GM23248 (cell line): Measurements from ENCODE around the gene RUNDC3A. TPM values are rescaled to one million over a fixed set of nuclear protein-coding genes. Genes with fewer than 3 reads are reported as not detected.
"Not testable (repeated sequence)": the region's sequence is repeated elsewhere in the genome, so short reads cannot be mapped to it uniquely, and the experiment has no call there.

Experiments used
- DNase-seq: peaks from one replicate; pipeline ENCODE4 v3.0.0-alpha.2; 2015
- H2AFZ ChIP-seq: fragments of 200-600 bp; sonication (generic); 2 replicates; pipeline ENCODE4 v1.6.1; 2016; ENCODE audit warnings: antibody characterized with exemption
- H3F3A ChIP-seq: fragments of 200-600 bp; sonication (generic); 2 replicates; pipeline ENCODE4 v1.6.1; 2016; ENCODE audit warnings: mild to moderate bottlenecking, antibody characterized with exemption, mixed run types; ENCODE audit not compliant: insufficient read depth
- H3K27ac ChIP-seq: fragments of 200-600 bp; sonication (generic); 2 replicates; pipeline ENCODE4 v1.5.1; 2016; ENCODE audit warnings: mild to moderate bottlenecking
- H3K27me3 ChIP-seq: fragments of 200-600 bp; sonication (generic); replicated peaks from 2 replicates; pipeline ENCODE4 v1.6.1; 2016; ENCODE audit warnings: mild to moderate bottlenecking; ENCODE audit not compliant: insufficient read depth
- H3K36me3 ChIP-seq: fragments of 200-600 bp; sonication (generic); 2 replicates; pipeline ENCODE4 v1.6.1; 2016; ENCODE audit warnings: low read depth, mild to moderate bottlenecking
- H3K4me1 ChIP-seq: fragments of 200-600 bp; sonication (generic); 2 replicates; pipeline ENCODE4 v1.6.1; 2016; ENCODE audit warnings: mild to moderate bottlenecking; ENCODE audit not compliant: insufficient read depth
- H3K4me2 ChIP-seq: fragments of 200-600 bp; sonication (generic); one replicate; pipeline ENCODE4 v1.6.1; 2016; ENCODE audit warnings: mild to moderate bottlenecking; ENCODE audit not compliant: unreplicated experiment
- H3K4me3 ChIP-seq: fragments of 200-600 bp; sonication (generic); 2 replicates; pipeline ENCODE4 v1.5.1; 2016; ENCODE audit warnings: mild to moderate bottlenecking
- H3K79me2 ChIP-seq: fragments of 200-600 bp; sonication (generic); 2 replicates; pipeline ENCODE4 v1.6.1; 2016; ENCODE audit warnings: mild to moderate bottlenecking; ENCODE audit not compliant: insufficient read depth
- H3K9ac ChIP-seq: fragments of 200-600 bp; sonication (generic); 2 replicates; pipeline ENCODE4 v1.6.1; 2016; ENCODE audit warnings: mild to moderate bottlenecking
- H3K9me2 ChIP-seq: fragments of 200-600 bp; sonication (generic); 2 replicates; pipeline ENCODE4 v1.6.1; 2016; ENCODE audit warnings: mixed run types, mild to moderate bottlenecking, moderate library complexity; ENCODE audit not compliant: insufficient read depth
- H3K9me3 ChIP-seq: fragments of 200-600 bp; sonication (generic); one replicate; pipeline ENCODE4 v1.6.1; 2017; ENCODE audit warnings: low read depth
- H4K20me1 ChIP-seq: fragments of 200-600 bp; sonication (generic); 2 replicates; pipeline ENCODE4 v1.6.0; 2016; ENCODE audit not compliant: insufficient read depth
- EZH2 ChIP-seq: fragments of 200-600 bp; sonication (generic); IDR thresholded peaks from 2 replicates; pipeline ENCODE4 v1.6.1; 2018; ENCODE audit warnings: antibody characterized with exemption, mild to moderate bottlenecking; ENCODE audit not compliant: insufficient read depth, poor library complexity, severe bottlenecking
- EZH2phosphoT487 ChIP-seq: fragments of 200-600 bp; sonication (generic); IDR thresholded peaks from 2 replicates; pipeline ENCODE4 v1.6.1; 2018; ENCODE audit warnings: antibody characterized with exemption, moderate library complexity, mild to moderate bottlenecking, low read depth; ENCODE audit not compliant: insufficient read depth
- WGBS, 2 experiments: methylation state at CpG; one replicate each; pipeline ENCODE4 v1.1.6; 2015 to 2017; ENCODE audit warnings: low lambda C conversion rate in 2 of 2, low coverage in 1 of 2; ENCODE audit errors: missing lambda C conversion rate in 2 of 2; 5-methylcytosine and 5-hydroxymethylcytosine counted together
- in situ Hi-C: fragments of 300-500 bp; cut with MboI; formaldehyde crosslinking; loops from 2 replicates; pipeline ENCODE4 v1.15.0; 2020
- polyA plus RNA-seq: library from polyadenylated mRNA; unstranded; fragments of >200 nt; fragmentation: Nextera tagmentation; extraction: Ambion mirVana; gene quantifications from 2 replicates; pipeline ENCODE4 v1.2.1, GENCODE V29; 2016
- total RNA-seq: library from RNA; depleted of rRNA; stranded (reverse); fragments of >200 nt; shearing (Covaris generic); gene quantifications from 2 replicates; pipeline ENCODE4 v1.2.3, GENCODE V29; 2014

Gene RUNDC3A
- total and polyA plus RNA-seq, 2 experiments from 2014 or later, result 0.11 to 0.24 TPM

DNA sequence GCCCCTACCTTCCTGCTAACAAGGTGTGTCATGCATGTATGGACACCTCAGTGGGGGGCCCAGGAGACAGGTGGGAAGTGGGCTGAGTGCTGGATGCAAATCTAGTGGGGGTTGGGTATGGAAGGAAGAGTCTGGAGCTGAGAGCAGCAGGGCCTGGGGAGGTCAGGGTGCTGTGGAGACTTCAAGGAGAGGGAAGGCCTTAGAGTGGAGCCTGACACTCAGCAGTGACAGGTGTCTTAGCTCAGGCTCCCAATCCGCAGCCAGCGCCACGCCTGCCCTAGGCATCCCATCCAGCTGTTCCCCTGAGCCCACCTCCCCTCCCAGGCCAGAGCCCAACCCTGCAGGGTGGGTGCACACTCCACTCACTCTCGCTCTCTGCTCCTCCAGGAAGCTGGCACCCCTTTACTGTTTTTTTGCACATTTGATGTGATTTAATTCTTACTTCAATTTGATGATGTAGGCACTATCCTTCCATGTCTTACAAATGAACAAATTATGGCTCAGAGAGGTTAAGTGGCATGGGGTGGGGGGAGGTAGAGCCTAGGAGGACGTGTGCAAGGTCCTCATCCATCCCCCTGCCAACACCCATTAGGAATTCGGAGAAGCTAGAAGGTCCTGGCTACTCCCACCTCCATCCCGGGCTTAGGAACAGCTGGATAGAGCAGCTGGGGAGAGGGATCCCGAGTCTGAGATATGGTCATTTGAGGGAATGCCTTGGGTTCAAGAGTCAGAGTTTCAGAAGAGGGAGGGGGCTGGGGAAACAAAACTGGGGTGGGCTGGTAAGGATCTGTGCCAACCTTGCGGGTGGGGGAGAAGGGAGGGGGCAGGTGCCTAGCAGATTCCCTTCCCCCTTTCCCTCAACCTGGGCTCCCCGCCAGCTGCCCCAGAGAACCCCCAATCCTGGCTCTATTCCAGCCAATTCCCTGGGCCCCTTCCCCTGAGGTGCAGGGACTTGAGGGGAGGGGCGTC lies 53.2 kb downstream of the RUNDC3A start:
- Histone ChIP-seq H2AFZ (no peak overlapping the region), H3F3A (0 out of 2 replicates have a peak, but pooled peaks cover 5% of the 10 kb centered on the region), H3K79me2 (no peaks in the 10 kb centered on the region), H3K4me3 (no peak overlapping the region), H3K4me1 (peaks cover 9% of the 10 kb centered on the region; the same call in 1 of the 2 replicates), H3K27ac (no peak overlapping the region), H3K36me3 (no peaks in the 10 kb centered on the region), H3K9me2 (no peaks in the 10 kb centered on the region), H4K20me1 (no peaks in the 10 kb centered on the region), H3K9me3 (no peaks in the 10 kb centered on the region), H3K4me2 (no peak overlapping the region), H3K9ac (no peak overlapping the region), H3K27me3 (peaks cover 9% of the 10 kb centered on the region; the same call in 1 of the 2 replicates)
- WGBS, 2 experiments, result 38 to 43% methylated on average over 9 to 11 of the region's 11 CpGs
- in situ Hi-C loops, result no loop called here
- TF ChIP-seq EZH2phosphoT487, result no peak
- no peak for TF ChIP-seq EZH2
- no peak for DNase-seq

DNA sequence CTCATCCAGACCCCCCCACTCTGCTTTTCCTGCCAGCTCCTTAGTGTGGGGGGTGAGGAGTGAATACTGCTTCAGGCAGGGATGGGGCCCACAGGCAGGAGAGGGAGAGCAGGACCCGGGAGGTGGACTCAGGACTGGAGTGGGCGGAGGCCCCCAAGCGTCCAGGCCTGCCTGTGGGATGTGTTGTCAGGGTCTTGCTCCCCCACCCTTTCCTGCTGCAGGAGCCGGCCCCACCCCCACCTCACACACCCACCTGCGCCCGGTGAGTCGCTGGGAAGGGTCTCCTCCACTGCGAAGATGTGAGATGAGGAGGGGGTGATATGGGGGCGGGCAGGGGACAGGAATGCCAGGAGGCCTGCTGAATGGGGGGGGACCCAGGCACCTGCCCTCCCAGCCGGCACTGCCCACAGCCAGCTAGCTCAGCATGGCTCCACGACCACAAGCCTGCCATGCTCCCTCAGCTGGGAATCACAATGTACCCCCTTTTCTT lies 54.1 kb downstream of the RUNDC3A start:
- Histone ChIP-seq H3K79me2 (no peaks in the 10 kb centered on the region), H3K27me3 (peaks cover 17% of the 10 kb centered on the region; the same call in 1 of the 2 replicates), H3K4me3 (peak overlapping the region; percentile 80), H4K20me1 (no peaks in the 10 kb centered on the region), H3K27ac (no peak overlapping the region), H3K9me2 (no peaks in the 10 kb centered on the region), H3K4me2 (peak overlapping the region; percentile 92), H3K4me1 (peaks cover 9% of the 10 kb centered on the region; the same call in 1 of the 2 replicates), H2AFZ (peak overlapping the region; percentile 95; the same call in 1 of the 2 replicates), H3F3A (0 out of 2 replicates have a peak, but pooled peaks cover 5% of the 10 kb centered on the region), H3K9ac (no peak overlapping the region; the same call in 1 of the 2 replicates), H3K36me3 (no peaks in the 10 kb centered on the region), H3K9me3 (no peaks in the 10 kb centered on the region)
- TF ChIP-seq EZH2phosphoT487 (no peak), EZH2 (no peak)
- WGBS, 2 experiments, result 16 to 29% methylated on average over 4 to 11 of the region's 11 CpGs
- in situ Hi-C loops, result no loop called here
- DNase-seq, result peak; percentile 16

DNA sequence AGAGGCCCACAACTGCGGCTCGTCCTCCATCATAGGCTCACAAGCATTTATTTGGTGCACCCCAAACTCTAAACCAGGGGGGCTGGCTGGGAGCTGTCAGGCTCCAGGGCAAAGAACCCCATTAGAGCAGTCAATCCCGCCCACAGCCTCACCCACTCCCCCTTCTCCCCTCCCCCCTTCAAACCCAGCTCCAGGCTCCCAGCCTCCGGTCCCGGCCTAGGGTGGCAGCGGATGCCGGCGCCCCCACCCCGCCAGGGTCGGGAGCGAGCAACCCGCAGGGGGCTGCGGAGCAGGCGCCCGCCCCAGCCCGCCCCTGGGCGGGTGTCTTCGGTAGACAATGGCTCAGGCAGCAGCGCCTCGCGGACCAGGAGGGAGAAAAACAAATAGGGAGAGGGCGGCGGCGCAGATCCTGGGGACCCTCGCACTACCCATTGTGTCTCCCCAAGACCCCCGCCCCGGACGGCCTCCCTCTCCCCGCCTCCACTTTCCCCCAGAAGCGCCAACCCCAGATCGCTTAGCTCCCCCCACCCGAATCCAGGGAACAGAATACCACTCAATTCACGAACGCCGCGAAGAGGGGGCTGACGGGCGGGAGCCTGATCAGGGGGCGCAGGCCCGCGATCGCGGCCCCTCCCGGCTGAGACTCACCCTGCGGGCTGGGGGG lies 54.7 kb downstream of the RUNDC3A start:
- Histone ChIP-seq H3K9me2 (no peaks in the 10 kb centered on the region), H3F3A (0 out of 2 replicates have a peak, but pooled peaks cover 5% of the 10 kb centered on the region), H4K20me1 (no peaks in the 10 kb centered on the region), H3K4me2 (peak overlapping the region; percentile 92), H3K4me1 (peaks cover 9% of the 10 kb centered on the region; the same call in 1 of the 2 replicates), H3K79me2 (no peaks in the 10 kb centered on the region), H3K27me3 (peaks cover 20% of the 10 kb centered on the region; the same call in 1 of the 2 replicates), H3K27ac (no peak overlapping the region), H3K9me3 (no peaks in the 10 kb centered on the region), H2AFZ (peak overlapping the region; percentile 95), H3K36me3 (no peaks in the 10 kb centered on the region), H3K9ac (peak overlapping the region; percentile 77), H3K4me3 (peak overlapping the region; percentile 80)
- 3 to 4% methylated on average over 18 to 44 of the region's 45 CpGs for WGBS, 2 experiments
- TF ChIP-seq EZH2 (no peak), EZH2phosphoT487 (no peak)
- in situ Hi-C loops, result no loop called here
- DNase-seq, result peak; percentile 53

DNA sequence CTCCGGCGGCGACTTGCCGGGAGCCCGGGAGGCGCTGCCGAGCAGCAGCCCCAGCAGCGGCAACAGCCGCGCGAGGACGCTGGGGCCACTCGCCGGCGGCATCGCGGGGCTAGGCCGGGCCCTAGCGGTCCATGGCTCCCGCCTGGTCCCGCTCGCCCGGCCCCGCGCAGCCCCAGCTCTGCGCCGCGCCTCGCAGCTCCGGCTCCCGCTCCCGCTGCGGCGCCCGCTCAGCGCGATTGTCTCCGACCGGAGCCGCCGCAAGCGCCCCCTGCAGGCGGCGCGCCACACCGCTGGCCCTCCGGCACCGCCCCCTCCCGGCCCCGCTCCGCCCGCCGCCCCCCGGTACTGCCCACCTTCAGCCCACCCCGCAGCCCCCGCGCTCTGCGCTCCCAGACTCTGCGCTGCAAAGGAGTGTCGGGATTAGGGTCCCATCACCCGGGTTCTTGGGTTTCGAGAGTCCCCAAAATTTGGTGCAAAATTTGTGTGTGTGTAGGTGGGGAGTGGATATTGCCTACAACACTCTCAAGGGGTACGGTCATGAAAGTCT lies 55.3 kb downstream of the RUNDC3A start, which contains the start of gene FAM171A2:
FAM171A2 (minus strand) TSS at position 241 of the 547 bp plus-strand sequence; CDS start at position 102, 139 bp downstream.
- WGBS, 2 experiments, result 2% methylated on average over 37 to 56 of the region's 63 CpGs
- peak within 1 kb of the TSS; percentile 95 for H2AFZ ChIP-seq

DNA sequence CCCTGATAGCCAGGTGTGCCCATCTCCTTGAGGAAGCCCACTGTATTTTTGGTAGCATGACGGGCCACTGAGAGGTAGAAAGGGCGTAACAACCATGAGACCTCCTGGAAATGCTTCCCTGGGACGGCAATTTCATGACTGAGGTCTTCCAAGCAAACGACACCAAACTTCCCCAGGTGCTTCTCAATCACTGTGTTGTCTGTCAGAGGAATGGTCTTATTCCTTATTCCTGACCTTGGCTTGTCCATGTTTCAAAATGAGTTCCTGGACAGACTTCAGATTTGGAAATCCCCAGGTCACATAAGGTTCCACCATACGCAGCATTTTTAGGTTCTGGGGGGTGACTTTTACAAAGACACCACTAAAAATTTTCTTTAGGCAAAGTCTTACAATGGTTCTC lies 56.6 kb downstream of the RUNDC3A start:
- H3K4me1 ChIP-seq, DNase-seq, H2AFZ ChIP-seq, H3K9ac ChIP-seq, H3K9me3 ChIP-seq, H3F3A ChIP-seq, H3K4me2 ChIP-seq, in situ Hi-C loops, H4K20me1 ChIP-seq, H3K36me3 ChIP-seq, H3K9me2 ChIP-seq, H3K79me2 ChIP-seq, H3K27ac ChIP-seq, H3K4me3 ChIP-seq: not testable (repeated sequence)
- 82 to 86% methylated on average over 5 of the region's 5 CpGs for WGBS, 2 experiments
- H3K27me3 ChIP-seq, result peaks cover 20% of the 10 kb centered on the region

More for the DNA sequence above, 55.3 kb downstream of the RUNDC3A start, which contains the start of gene FAM171A2:
- peak; percentile 82 for DNase-seq
- Histone ChIP-seq H3K4me3 (peak within 1 kb of the TSS; percentile 80), H3K9me3 (no peaks in the 10 kb centered on the region), H3K36me3 (no peaks in the 10 kb centered on the region), H3F3A (0 out of 2 replicates have a peak, but pooled peaks cover 5% of the 10 kb centered on the region), H3K9ac (peak within 1 kb of the TSS; percentile 77), H4K20me1 (no peaks in the 10 kb centered on the region), H3K9me2 (no peaks in the 10 kb centered on the region), H3K79me2 (no peaks in the 10 kb centered on the region), H3K27ac (no peak within 1 kb of the TSS), H3K4me2 (peak within 1 kb of the TSS; percentile 92), H3K27me3 (peaks cover 20% of the 10 kb centered on the region; the same call in 1 of the 2 replicates), H3K4me1 (peaks cover 9% of the 10 kb centered on the region; the same call in 1 of the 2 replicates)
- TF ChIP-seq EZH2phosphoT487, result no peak
- TF ChIP-seq EZH2, result no peak
- in situ Hi-C loops, result no loop called here
